NCI-H2081 treated with DMSO at 0.1 percent for 48 hours (cell line): ENCODE results near the gene DHTKD1.

Experiments
- DNase-seq: peaks from one replicate; lab custom pipeline; 2025; lab: John Stamatoyannopoulos, UW

The DHTKD1 gene, protein sequence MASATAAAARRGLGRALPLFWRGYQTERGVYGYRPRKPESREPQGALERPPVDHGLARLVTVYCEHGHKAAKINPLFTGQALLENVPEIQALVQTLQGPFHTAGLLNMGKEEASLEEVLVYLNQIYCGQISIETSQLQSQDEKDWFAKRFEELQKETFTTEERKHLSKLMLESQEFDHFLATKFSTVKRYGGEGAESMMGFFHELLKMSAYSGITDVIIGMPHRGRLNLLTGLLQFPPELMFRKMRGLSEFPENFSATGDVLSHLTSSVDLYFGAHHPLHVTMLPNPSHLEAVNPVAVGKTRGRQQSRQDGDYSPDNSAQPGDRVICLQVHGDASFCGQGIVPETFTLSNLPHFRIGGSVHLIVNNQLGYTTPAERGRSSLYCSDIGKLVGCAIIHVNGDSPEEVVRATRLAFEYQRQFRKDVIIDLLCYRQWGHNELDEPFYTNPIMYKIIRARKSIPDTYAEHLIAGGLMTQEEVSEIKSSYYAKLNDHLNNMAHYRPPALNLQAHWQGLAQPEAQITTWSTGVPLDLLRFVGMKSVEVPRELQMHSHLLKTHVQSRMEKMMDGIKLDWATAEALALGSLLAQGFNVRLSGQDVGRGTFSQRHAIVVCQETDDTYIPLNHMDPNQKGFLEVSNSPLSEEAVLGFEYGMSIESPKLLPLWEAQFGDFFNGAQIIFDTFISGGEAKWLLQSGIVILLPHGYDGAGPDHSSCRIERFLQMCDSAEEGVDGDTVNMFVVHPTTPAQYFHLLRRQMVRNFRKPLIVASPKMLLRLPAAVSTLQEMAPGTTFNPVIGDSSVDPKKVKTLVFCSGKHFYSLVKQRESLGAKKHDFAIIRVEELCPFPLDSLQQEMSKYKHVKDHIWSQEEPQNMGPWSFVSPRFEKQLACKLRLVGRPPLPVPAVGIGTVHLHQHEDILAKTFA

DNA sequence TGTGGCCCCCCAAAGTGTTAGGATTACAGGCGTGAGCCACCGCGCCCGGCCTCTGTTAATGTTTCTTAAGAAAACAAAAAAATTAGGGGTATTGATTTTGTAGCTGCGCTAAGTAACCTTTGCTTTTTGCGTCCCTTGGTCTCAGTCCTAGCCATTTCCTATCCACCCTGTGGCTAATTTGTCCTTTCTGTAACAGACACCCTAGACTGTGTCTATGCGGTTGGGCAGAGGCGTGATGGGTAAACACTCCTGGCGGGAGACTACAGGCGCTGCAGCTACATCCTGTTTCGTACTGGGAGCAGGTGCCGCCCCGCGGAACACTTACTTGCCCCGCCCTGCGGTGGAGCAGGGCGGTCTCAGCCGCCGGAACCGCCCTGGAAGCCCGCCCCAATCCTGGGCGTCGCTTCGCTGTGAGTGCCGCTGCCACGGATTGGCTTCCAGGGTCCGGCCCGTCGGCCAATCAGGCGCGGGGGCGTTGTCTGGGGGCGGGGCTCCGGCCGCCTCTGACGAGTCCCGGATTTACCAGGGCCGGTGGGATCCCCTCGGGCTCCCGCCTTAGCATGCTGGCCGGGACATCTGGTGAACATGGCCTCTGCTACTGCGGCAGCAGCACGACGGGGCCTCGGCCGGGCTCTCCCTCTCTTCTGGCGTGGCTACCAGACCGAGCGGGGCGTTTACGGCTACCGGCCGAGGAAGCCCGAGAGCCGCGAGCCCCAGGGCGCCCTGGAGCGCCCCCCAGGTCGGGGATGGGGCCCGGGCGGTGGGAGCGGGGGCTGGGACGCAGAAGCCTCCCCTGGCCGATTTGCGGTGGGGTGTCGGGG, at the start of gene DHTKD1:
Gene DHTKD1, plus strand, starts transcription at position 506 of the 821 bp plus-strand sequence. Its CDS starts 80 bp downstream, at position 586.
- peak; percentile 90 for DNase-seq

DNA sequence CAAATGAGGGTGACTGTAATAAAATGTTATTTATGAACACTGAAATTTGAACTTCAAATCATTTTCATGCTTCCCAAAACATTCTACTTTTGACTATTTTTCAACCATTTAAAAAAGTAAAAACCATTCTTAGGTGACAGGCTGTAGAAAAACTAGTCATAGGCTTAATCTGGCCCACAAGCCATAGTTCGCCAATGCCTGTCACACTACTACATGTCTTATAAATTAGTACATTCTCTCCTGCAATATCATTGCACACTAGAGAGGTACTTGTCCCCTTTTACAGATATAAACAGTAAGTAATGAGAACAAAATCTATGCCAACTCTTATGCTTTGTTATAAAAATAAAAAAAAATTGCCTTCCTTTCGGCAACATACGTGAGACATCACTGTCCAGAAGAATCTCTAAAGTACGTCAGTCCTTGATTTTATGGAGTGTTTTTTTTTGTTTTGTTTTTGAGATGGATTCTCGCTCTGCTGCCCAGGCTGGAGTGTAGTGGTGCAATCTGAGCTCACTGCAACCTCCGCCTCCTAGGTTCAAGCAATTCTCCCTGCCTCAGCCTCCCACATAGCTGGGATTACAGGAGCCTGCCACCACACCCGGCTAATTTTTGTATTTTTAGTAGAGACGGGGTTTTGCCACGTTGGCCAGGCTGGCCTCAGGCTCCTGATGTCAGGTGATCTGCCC, 49.3 kb upstream of the DHTKD1 start:
- no peak for DNase-seq

- DNase-seq, result no peak
Observed at GRCh38 chr10:12020574-12020973, 48.2 kb upstream of the DHTKD1 start.

- DNase-seq, result no peak
Observed at GRCh38 chr10:12022580-12023257, 46.0 kb upstream of the DHTKD1 start.

DNA sequence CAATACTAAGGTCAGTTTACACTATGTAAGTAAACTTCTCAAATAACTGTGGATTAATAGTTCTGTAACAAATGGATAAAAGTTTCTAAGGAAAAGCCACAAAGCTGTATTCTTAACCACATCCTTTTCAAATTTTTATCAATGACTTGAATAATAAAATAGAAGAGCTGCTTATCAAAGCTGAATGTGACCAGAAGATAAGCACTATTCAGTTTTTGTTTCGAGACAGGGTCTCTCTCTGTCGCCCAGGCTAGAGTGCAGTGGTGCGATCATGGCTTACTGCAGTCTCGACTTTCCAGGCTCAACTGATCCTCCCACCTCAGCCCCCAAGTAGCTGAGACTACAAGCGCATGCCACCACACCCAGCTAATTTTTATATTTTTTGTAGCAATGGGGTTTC, 43.2 kb upstream of the DHTKD1 start:
- no peak for DNase-seq

GRCh38 chr10:12027539-12027938, 41.2 kb upstream of the DHTKD1 start:
- no peak for DNase-seq

DNA sequence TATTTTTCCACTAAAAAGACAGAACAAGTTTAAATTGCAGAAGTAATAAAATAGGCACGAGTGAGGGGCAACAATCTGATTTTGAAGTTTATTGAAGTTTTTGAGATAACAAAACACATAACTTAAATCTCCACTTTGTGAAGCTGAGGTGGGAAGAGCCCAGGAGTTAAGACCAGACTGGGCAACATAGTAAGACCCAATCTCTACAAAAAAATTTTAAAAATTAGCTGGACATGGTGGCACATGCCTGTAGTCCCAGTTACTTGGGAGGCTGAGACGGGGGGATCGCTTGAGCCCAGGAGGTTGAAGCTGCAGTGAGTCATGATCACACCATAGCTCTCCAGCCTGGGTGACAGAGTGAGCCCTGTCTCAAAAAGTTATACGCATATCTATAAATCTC, 37.4 kb upstream of the DHTKD1 start:
- no peak for DNase-seq

GRCh38 chr10:12036073-12036655, 32.6 kb upstream of the DHTKD1 start:
- no peak for DNase-seq

- no peak for DNase-seq
Observed at GRCh38 chr10:12041766-12042408, 26.9 kb upstream of the DHTKD1 start.

DNA sequence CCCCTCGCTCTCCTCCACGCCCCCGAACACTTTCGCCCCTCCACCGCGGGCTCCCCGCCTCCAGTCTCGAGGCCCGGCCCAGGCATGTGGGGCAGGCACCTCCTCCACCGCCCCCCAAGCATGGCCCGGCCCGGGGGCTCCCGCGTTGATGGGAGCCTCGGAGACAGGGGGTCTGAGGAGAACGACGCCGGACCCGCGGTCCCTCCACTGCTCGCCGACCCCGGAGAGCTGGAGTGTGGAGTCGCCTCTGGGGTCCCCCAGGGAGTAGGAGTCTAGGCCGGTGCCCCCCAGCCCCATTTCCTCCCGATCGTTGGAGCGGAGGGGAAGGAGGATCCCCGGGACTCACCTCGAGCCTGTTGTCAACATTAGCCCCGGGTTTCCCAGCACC, 26.4 kb upstream of the DHTKD1 start:
- no peak for DNase-seq

GRCh38 chr10:12042797-12043651, 25.7 kb upstream of the DHTKD1 start, which contains the start of gene UPF2:
Gene UPF2 (minus strand): TSS chr10:12042809. CDS start chr10:12035423, 7,386 bp downstream.
- DNase-seq, result peak; percentile 82

DNA sequence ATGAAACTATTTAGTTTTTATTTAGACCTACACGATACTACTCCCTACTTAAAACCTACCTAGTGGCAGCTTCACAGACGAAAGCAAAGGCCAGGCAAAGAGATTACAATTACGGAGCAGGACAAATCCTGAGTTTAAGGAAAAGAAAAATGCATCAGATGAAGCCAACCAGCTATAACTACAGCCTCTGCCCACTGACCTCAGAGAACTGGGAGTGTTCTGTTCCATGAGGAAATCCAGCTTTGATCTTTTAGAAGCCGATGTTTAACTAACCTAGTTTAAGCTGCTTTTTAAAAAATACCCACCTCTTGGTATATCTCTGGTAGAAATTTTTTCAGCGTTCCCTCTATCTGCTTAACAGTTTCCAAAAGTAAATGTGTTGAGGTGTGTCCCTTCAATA, 23.2 kb upstream of the DHTKD1 start:
- no peak for DNase-seq

- no peak for DNase-seq
Observed at GRCh38 chr10:12048547-12048946, 20.2 kb upstream of the DHTKD1 start.

- DNase-seq, result no peak
Observed at GRCh38 chr10:12050528-12050927, 18.2 kb upstream of the DHTKD1 start.

DNA sequence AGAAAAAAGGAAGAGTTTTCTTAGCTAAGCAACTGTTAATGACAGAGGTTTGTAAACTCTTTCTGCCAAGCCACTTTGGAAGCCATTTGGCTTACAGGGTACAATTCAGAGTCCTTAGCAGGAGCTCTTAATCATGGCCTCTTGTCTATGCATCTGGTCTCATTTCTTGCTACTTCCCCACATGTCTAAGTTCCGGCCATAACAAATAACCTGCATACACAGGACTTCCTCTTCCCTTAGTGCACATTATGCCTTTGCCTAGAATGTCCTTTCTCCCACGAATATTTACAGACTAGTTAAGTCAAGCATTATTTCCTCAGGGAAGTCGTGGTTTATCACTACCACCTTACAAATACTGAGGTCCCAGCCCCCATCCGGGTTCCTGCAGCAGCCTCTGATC, 17.5 kb upstream of the DHTKD1 start:
- no peak for DNase-seq

DNA sequence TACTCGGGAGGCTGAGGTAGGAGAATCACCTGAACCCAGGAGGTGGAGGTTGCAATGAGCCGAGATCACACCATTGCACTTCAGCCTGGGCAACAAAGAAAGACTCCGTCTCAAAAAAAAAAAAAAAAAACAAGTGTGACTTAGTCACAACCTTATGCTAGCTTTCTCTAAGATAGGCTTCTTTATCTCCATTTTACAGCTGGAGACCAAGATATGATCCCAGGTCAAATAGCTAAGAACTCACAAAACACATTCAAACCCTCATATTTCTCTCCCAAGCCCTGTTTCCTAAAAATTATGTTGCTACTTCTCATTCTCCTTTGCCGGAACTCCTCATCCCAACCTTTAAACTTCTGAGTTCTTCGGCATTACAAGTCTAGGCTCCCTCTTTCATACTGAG, 13.0 kb upstream of the DHTKD1 start:
- DNase-seq, result no peak

GRCh38 chr10:12056748-12057147, 12.0 kb upstream of the DHTKD1 start:
- no peak for DNase-seq

DNA sequence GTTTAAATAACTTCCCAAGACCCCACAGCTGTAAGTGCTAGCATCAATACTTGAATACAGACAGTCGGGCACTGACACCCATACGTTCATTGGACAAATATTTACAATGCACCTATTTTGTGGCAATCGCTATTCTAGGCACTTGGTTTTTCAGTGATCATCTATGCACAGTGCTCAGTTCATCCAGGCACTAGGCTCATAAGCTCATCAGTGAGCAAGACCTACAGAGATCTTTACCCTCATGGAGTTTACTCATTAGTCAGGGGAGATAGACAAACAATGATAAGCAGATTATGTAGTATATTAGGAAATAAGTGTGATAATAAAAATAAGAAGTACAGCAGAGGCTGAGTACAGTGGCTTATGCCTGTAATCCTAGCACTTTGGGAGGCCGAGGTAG, 7.6 kb upstream of the DHTKD1 start:
- DNase-seq, result no peak
